HepG2 (cell line): ENCODE data around the gene ZNF341. TPM values are rescaled to one million over a fixed set of nuclear protein-coding genes. Genes with fewer than 3 reads are reported as not detected.

Source experiments
- ATAC-seq: fragments of 200-7000 bp; cut with Tn5 transposase; 3 replicates; pipeline ENCODE4 v1.9.1; 2020; ENCODE audit warnings: mild to moderate bottlenecking, moderate library complexity
- BruUV-seq: library from RNA; stranded (reverse); fragments of 400-500 nt; replicated peaks from 2 replicates; lab custom pipeline; 2021; lab: Mats Ljungman, UMichigan
- CTCF ChIA-PET: fragments of 300-600 bp; formaldehyde crosslinking; extraction: SDS; loops from one replicate; lab custom pipeline; 2021; ENCODE audit warnings: low total read pairs, inconsistent platforms, low intra/inter-chr PET ratio; lab: Yijun Ruan, JAX
- POLR2A ChIA-PET: fragments of 350-600 bp; sonication (Branson Sonifier 250); formaldehyde crosslinking; loops from one replicate; lab custom pipeline; 2020; ENCODE audit warnings: antibody characterized with exemption, inconsistent platforms; lab: Yijun Ruan, JAX
- DNase-seq: peaks from one replicate; pipeline ENCODE4 v3.0.0-alpha.2; 2015; ENCODE audit warnings: low spot score
- FAIRE-seq: peaks from 3 replicates; lab custom pipeline; 2011; peaks lifted over from hg19 to GRCh38; lab: Jason Lieb, UNC
- H2AFZ ChIP-seq: one replicate; pipeline ENCODE4 v1.6.1; 2011; ENCODE audit warnings: low read length, inconsistent platforms
- H3K27ac ChIP-seq: fragments of 300-600 bp; 3 replicates; pipeline ENCODE4 v1.8.0; 2011; ENCODE audit warnings: mixed run types, mild to moderate bottlenecking, mixed read lengths, low read length, inconsistent platforms; ENCODE audit not compliant: insufficient read depth; ENCODE audit errors: extremely low read length
- H3K27me3 ChIP-seq, 2 experiments: fragments of 200-600 bp in 1 of 2; 2 replicates in 1 of 2; 3 replicates in 1 of 2; pipeline versions ENCODE4 v1.6.0 to v1.8.0; 2011; ENCODE audit warnings: low read length in 2 of 2, mild to moderate bottlenecking in 2 of 2, moderate library complexity in 2 of 2, inconsistent platforms in 1 of 2; ENCODE audit not compliant: insufficient read depth in 2 of 2, control insufficient read depth in 1 of 2
- H3K36me3 ChIP-seq, 2 experiments: fragments of 200-600 bp in 1 of 2; replicated peaks in 1 of 2; 2 replicates in 1 of 2; 3 replicates in 1 of 2; pipeline versions ENCODE4 v1.5.1 to v1.8.0; 2011; ENCODE audit warnings: low read length in 2 of 2, inconsistent platforms in 1 of 2; ENCODE audit not compliant: insufficient read depth in 2 of 2, control insufficient read depth in 1 of 2
- H3K4me1 ChIP-seq: 2 replicates; pipeline ENCODE4 v1.5.1; 2012; ENCODE audit warnings: low read length, inconsistent platforms; ENCODE audit not compliant: insufficient read depth
- H3K4me2 ChIP-seq: 2 replicates; pipeline ENCODE4 v1.6.0; 2011; ENCODE audit warnings: low read depth, low read length, inconsistent platforms
- H3K4me3 ChIP-seq, 3 experiments: fragments of 200-600 bp in 1 of 3; sonication (generic), shearing (Covaris generic) in 1 of 3; replicated peaks in 1 of 3; 2 replicates each; pipeline ENCODE4 v1.5.1; 2011 to 2016; ENCODE audit warnings: low read length in 3 of 3, inconsistent platforms in 2 of 3, low read depth in 2 of 3, mild to moderate bottlenecking in 2 of 3, control low read depth in 1 of 3, mixed read lengths in 1 of 3; ENCODE audit not compliant: insufficient read depth in 1 of 3
- H3K79me2 ChIP-seq: one replicate; pipeline ENCODE4 v1.6.1; 2011; ENCODE audit warnings: low read length, inconsistent platforms; ENCODE audit not compliant: insufficient read depth
- H3K9ac ChIP-seq: 2 replicates; pipeline ENCODE4 v1.6.0; 2011; ENCODE audit warnings: mild to moderate bottlenecking, low read depth, low read length, inconsistent platforms; ENCODE audit not compliant: insufficient read depth
- H3K9me3 ChIP-seq: 2 replicates; pipeline ENCODE4 v1.5.1; 2012; ENCODE audit warnings: mild to moderate bottlenecking, low read length
- H4K20me1 ChIP-seq: 2 replicates; pipeline ENCODE4 v1.6.0; 2011; ENCODE audit warnings: inconsistent platforms, mild to moderate bottlenecking, low read length, moderate library complexity; ENCODE audit not compliant: insufficient read depth
- HMG20B ChIP-seq: conservative IDR thresholded peaks from 2 replicates; pipeline ENCODE4 v1.6.1; 2016; ENCODE audit warnings: missing genetic modification reagents, missing compliant biosample characterization
- ONECUT2 ChIP-seq: sonication (generic); formaldehyde crosslinking; IDR thresholded peaks from 2 replicates; pipeline ENCODE4 v1.4.0; 2020; ENCODE audit warnings: missing genetic modification reagents
- SMARCC2 ChIP-seq: fragments of 450-650 bp; IDR thresholded peaks from 2 replicates; pipeline ENCODE4 v1.6.1; 2017; ENCODE audit warnings: antibody characterized with exemption, mild to moderate bottlenecking
- TBX2 ChIP-seq: sonication (generic); formaldehyde crosslinking; IDR thresholded peaks from 2 replicates; pipeline ENCODE4 v1.5.0; 2020; ENCODE audit warnings: missing genetic modification reagents, mild to moderate bottlenecking, borderline replicate concordance
- TFE3 ChIP-seq: IDR thresholded peaks from 2 replicates; pipeline ENCODE4 v1.6.1; 2016
- ZNF607 ChIP-seq: sonication (generic); formaldehyde crosslinking; IDR thresholded peaks from 2 replicates; pipeline ENCODE4 v1.5.1; 2020; ENCODE audit warnings: missing genetic modification reagents, mild to moderate bottlenecking, borderline replicate concordance
- ZNF766 ChIP-seq: sonication (generic); formaldehyde crosslinking; IDR thresholded peaks from 2 replicates; pipeline ENCODE4 v1.5.0; 2020; ENCODE audit warnings: missing genetic modification reagents, borderline replicate concordance
- ZNF782 ChIP-seq: sonication (generic); formaldehyde crosslinking; IDR thresholded peaks from 2 replicates; pipeline ENCODE4 v1.4.0; 2020; ENCODE audit warnings: missing genetic modification reagents, mild to moderate bottlenecking, borderline replicate concordance
- WGBS: methylation state at CpG from one replicate; pipeline ENCODE4 v1.1.6; 2017; ENCODE audit warnings: low lambda C conversion rate; 5-methylcytosine and 5-hydroxymethylcytosine counted together
- in situ Hi-C: cut with HindIII; loops from 2 replicates; pipeline ENCODE4 v1.10.0; 2017; ENCODE audit warnings: low pct_unique_long_range_greater_than_20kb; ENCODE audit not compliant: extremely low pct_ligation_motif_present
- intact Hi-C: fragments of 100-400 bp; cut with micrococcal nuclease; formaldehyde crosslinking; loops from one replicate; pipeline ENCODE4 v1.10.0; 2022; ENCODE audit not compliant: unreplicated experiment
- polyA plus RNA-seq, 8 experiments: library from polyadenylated mRNA; depleted of rRNA in 3 of 8; stranded (reverse) in 7 of 8; unstranded in 1 of 8; fragments of >200 nt; fragmentation: Illumina TruSeq in 4 of 8; extraction: Trizol in 4 of 8; gene quantifications; 2 replicates each; pipeline versions ENCODE4 v1.2.1 to v1.2.3, GENCODE V29; 2011 to 2016; ENCODE audit warnings: low read depth in 4 of 8, missing spikeins in 1 of 8, mixed read lengths in 1 of 8; ENCODE audit not compliant: insufficient read depth in 1 of 8
- total RNA-seq, 5 experiments: library from RNA; depleted of rRNA; stranded (reverse); fragments of >200 nt; fragmentation: Illumina TruSeq; extraction: Trizol; gene quantifications; 2 replicates each; pipeline ENCODE4 v1.2.3, GENCODE V29; 2016; ENCODE audit warnings: low read depth in 1 of 5
- TF ChIP-seq, protein P1 (sequence below): sonication (generic); formaldehyde crosslinking; IDR thresholded peaks from 2 replicates; pipeline ENCODE4 v1.4.0; 2020; ENCODE audit warnings: mild to moderate bottlenecking, missing genetic modification reagents
- TF ChIP-seq, protein P2 (sequence below): sonication (generic); formaldehyde crosslinking; IDR thresholded peaks from 2 replicates; pipeline ENCODE4 v1.4.0; 2020; ENCODE audit warnings: missing genetic modification reagents
- TF ChIP-seq, protein P3 (sequence below): sonication (generic); formaldehyde crosslinking; IDR thresholded peaks from 2 replicates; pipeline ENCODE4 v1.8.0; 2022; ENCODE audit warnings: missing genetic modification reagents, mild to moderate bottlenecking, inconsistent platforms, borderline replicate concordance

ZNF341 gene
- total and polyA plus RNA-seq, 2 of the 13 experiments (the other 11 are each of a cell fraction or from before 2014, with no cell fraction given): 1.1 to 2.2 TPM

DNA sequence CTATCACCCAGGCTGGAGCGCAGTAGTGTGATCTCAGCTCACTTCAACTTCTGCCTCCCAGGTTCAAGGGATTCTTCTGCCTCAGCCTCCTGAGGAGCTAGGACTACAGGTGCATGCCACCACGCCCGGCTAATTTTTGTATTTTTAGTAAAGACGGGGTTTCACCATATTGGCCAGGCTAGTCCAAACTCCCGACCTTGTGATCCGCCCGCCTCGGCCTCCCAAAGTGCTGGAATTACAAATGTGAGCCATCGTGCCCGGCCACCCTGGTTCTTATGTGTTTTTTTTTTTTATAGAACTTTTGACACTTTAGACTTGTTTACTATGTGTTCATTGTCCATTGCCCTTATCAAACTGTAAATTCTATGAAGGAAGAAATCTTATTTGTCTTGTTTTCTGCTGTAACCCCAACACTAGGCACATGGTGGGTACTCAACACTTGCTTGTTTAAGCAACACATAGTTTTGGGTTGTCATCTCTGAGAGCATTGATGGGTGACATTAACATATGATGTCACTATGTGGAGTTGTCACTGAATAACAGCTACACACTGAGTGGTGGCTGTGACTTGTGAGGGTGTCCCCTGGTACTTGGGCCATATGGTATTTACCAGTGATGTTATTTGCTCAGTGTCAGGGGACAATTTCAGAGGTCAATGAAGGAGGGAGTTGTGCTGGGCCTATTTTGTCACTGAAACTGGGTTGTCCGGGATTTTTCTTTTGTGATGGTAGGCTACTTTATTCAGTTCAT, 10.2 kb upstream of the ZNF341 start:
- no peaks in the 10 kb centered on the region for H4K20me1 ChIP-seq
- H3K27ac ChIP-seq: no peak overlapping the region
- CTCF ChIA-PET: no interaction called here
- H3K9me3 ChIP-seq: no peaks in the 10 kb centered on the region
- H3K4me3 ChIP-seq: no peak overlapping the region
- FAIRE-seq (peak; percentile 4), ATAC-seq (peak; percentile 42), DNase-seq (peak; percentile 54)
- H3K4me1 ChIP-seq: peaks cover 81% of the 10 kb centered on the region
- peak overlapping the region; percentile 5 for H3K4me2 ChIP-seq
- in situ Hi-C loops (no loop called here), intact Hi-C loops (no loop called here)
- H2AFZ ChIP-seq: no peak overlapping the region
- no peaks in the 10 kb centered on the region for H3K79me2 ChIP-seq
- H3K27me3 ChIP-seq: no peaks in the 10 kb centered on the region
- WGBS: 30% methylated on average over 11 of the region's 11 CpGs
- POLR2A ChIA-PET: interaction anchor here (3.2 kb wide), 1 partner anchor 11 kb away, joined by 12 read pairs; the partner anchor contains the start of gene ZNF341
- BruUV-seq: no TSS peak
- no peak overlapping the region for H3K9ac ChIP-seq
- no peaks in the 10 kb centered on the region for H3K36me3 ChIP-seq
- TF ChIP-seq ZNF607 (CRISPR knock-in tag): no peak
- 0 out of 2 replicates have a peak, but pooled peaks have one; percentile 16 for TF ChIP-seq HMG20B (CRISPR knock-in tag)
- TF ChIP-seq, protein P1, sequence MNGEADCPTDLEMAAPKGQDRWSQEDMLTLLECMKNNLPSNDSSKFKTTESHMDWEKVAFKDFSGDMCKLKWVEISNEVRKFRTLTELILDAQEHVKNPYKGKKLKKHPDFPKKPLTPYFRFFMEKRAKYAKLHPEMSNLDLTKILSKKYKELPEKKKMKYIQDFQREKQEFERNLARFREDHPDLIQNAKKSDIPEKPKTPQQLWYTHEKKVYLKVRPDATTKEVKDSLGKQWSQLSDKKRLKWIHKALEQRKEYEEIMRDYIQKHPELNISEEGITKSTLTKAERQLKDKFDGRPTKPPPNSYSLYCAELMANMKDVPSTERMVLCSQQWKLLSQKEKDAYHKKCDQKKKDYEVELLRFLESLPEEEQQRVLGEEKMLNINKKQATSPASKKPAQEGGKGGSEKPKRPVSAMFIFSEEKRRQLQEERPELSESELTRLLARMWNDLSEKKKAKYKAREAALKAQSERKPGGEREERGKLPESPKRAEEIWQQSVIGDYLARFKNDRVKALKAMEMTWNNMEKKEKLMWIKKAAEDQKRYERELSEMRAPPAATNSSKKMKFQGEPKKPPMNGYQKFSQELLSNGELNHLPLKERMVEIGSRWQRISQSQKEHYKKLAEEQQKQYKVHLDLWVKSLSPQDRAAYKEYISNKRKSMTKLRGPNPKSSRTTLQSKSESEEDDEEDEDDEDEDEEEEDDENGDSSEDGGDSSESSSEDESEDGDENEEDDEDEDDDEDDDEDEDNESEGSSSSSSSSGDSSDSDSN: no peak
- TF ChIP-seq, protein P2, sequence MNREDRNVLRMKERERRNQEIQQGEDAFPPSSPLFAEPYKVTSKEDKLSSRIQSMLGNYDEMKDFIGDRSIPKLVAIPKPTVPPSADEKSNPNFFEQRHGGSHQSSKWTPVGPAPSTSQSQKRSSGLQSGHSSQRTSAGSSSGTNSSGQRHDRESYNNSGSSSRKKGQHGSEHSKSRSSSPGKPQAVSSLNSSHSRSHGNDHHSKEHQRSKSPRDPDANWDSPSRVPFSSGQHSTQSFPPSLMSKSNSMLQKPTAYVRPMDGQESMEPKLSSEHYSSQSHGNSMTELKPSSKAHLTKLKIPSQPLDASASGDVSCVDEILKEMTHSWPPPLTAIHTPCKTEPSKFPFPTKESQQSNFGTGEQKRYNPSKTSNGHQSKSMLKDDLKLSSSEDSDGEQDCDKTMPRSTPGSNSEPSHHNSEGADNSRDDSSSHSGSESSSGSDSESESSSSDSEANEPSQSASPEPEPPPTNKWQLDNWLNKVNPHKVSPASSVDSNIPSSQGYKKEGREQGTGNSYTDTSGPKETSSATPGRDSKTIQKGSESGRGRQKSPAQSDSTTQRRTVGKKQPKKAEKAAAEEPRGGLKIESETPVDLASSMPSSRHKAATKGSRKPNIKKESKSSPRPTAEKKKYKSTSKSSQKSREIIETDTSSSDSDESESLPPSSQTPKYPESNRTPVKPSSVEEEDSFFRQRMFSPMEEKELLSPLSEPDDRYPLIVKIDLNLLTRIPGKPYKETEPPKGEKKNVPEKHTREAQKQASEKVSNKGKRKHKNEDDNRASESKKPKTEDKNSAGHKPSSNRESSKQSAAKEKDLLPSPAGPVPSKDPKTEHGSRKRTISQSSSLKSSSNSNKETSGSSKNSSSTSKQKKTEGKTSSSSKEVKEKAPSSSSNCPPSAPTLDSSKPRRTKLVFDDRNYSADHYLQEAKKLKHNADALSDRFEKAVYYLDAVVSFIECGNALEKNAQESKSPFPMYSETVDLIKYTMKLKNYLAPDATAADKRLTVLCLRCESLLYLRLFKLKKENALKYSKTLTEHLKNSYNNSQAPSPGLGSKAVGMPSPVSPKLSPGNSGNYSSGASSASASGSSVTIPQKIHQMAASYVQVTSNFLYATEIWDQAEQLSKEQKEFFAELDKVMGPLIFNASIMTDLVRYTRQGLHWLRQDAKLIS (CRISPR knock-in tag): no peak
- no peak for TF ChIP-seq TFE3 (CRISPR knock-in tag)
- TF ChIP-seq, protein P3, sequence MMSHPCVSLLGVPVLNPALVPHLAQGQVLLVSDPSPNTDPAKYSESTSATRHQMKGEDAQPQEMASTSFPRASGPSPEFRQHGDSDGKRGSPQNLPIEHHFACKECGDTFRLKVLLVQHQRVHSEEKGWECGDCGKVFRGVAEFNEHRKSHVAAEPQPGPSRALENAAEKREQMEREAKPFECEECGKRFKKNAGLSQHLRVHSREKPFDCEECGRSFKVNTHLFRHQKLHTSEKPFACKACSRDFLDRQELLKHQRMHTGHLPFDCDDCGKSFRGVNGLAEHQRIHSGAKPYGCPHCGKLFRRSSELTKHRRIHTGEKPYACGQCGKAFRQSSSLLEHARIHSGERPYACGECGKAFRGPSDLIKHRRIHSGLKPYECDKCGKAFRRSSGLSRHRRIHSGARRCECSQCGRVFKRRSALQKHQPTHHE (CRISPR knock-in tag): no peak
- 0 out of 2 replicates have a peak, but pooled peaks have one; percentile 32 for TF ChIP-seq TBX2 (CRISPR knock-in tag)
- no peak for TF ChIP-seq ONECUT2 (CRISPR knock-in tag)
- TF ChIP-seq SMARCC2: no peak
- 0 out of 2 replicates have a peak, but pooled peaks have one; percentile 4 for TF ChIP-seq ZNF766 (CRISPR knock-in tag)
- no peak for TF ChIP-seq ZNF782 (CRISPR knock-in tag)
